ENCODE data around the gene ASMT.

- TF ChIP-seq, protein P1, sequence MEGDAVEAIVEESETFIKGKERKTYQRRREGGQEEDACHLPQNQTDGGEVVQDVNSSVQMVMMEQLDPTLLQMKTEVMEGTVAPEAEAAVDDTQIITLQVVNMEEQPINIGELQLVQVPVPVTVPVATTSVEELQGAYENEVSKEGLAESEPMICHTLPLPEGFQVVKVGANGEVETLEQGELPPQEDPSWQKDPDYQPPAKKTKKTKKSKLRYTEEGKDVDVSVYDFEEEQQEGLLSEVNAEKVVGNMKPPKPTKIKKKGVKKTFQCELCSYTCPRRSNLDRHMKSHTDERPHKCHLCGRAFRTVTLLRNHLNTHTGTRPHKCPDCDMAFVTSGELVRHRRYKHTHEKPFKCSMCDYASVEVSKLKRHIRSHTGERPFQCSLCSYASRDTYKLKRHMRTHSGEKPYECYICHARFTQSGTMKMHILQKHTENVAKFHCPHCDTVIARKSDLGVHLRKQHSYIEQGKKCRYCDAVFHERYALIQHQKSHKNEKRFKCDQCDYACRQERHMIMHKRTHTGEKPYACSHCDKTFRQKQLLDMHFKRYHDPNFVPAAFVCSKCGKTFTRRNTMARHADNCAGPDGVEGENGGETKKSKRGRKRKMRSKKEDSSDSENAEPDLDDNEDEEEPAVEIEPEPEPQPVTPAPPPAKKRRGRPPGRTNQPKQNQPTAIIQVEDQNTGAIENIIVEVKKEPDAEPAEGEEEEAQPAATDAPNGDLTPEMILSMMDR (IDR thresholded peaks at IDR 0.05): no peak
- TF ChIP-seq POLR2A (IDR thresholded peaks at IDR 0.05) (no peak), EP300 (IDR thresholded peaks at IDR 0.05) (no peak)
Observed at GRCh38 chrX:1577845-1578244, 37.0 kb upstream of the ASMT start.
